ENCODE results near the gene ZPLD1.

Gene ZPLD1

GRCh38 chr3:102400142-102400541 is 34.7 kb upstream of the ZPLD1 start:
- TF ChIP-seq CTCF (IDR thresholded peaks at IDR 0.05; ENCODE audit: control insufficient read depth, extremely low read depth, insufficient read depth) = no peak
- H3K4me3 ChIP-seq (ENCODE audit: low read depth, low read length) = no peak overlapping the region
- DNase-seq (ENCODE audit: low read depth) = no peak

DNA sequence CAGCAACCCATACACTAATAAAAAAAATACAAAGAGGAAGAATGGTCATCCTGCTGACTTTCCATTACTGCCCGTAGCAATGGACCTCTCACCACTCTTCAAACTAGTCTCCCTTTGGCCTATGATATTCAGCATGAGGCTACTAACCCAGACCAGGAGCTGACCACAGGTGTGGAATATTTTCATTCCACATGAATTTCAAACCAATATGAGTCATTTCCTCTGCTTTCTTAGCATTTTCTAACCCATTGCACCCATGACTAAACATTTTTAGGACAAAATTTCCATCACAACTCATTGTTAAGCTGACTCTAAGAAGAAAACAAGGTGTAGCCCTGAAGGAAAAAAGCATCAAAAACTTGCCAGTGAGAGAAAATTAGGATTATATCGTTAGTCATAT is 34.0 kb upstream of the ZPLD1 start:
- H3K4me3 ChIP-seq (ENCODE audit: low read depth, low read length) = no peak overlapping the region
- DNase-seq (ENCODE audit: low read depth) = no peak
- TF ChIP-seq CTCF (IDR thresholded peaks at IDR 0.05; ENCODE audit: control insufficient read depth, extremely low read depth, insufficient read depth) = no peak

DNA sequence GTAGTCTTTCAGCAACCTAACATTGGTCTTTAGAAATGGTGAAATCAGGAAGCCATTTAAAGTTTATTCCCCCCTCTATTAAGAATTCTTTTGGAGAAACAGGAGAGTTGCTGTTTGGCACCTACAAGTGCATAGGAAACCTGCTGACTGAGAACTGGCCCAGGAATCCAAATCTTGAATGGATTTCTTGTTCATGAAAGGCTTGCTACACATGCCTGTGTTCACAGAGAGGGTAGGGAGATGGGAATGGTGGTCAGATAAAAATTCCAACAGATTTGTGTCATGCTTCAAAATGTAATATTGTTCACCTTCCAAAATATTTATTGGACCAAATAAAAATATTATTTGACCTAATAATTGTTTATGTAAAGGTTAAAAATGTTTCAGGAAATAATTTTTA is 24.2 kb upstream of the ZPLD1 start:
- TF ChIP-seq CTCF (IDR thresholded peaks at IDR 0.05; ENCODE audit: control insufficient read depth, extremely low read depth, insufficient read depth) = no peak
- DNase-seq (ENCODE audit: low read depth) = no peak
- H3K4me3 ChIP-seq (ENCODE audit: low read depth, low read length) = no peak overlapping the region

DNA sequence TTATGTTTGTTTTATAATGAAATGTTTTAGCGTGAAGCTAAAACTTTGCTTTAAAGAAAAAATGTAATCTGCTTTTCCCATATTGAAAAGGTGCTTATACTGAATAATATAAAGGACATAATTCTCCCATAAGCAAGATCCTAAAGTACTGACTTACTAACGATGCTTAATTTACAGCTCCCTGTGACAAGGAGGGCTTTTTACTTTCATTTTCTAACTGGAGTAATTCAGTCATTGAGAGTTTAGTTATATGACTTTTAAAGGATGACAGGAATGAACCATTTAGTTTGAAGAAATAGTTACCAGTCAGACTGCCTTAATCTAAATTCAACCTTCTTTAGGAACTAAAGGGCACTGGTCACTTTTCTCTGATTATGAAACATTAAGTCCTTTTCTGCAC is 19.3 kb upstream of the ZPLD1 start:
- TF ChIP-seq CTCF (IDR thresholded peaks at IDR 0.05; ENCODE audit: control insufficient read depth, extremely low read depth, insufficient read depth) = no peak
- H3K4me3 ChIP-seq (ENCODE audit: low read depth, low read length) = no peak overlapping the region
- DNase-seq (ENCODE audit: low read depth) = no peak

- no peak for TF ChIP-seq CTCF (IDR thresholded peaks at IDR 0.05; ENCODE audit: control insufficient read depth, extremely low read depth, insufficient read depth)
- DNase-seq (ENCODE audit: low read depth) = no peak
- no peak overlapping the region for H3K4me3 ChIP-seq (ENCODE audit: low read depth, low read length)
These were observed 15.0 kb upstream of the ZPLD1 start for GRCh38 chr3:102419786-102420185.

GRCh38 chr3:102441832-102442231 is 7.0 kb downstream of the ZPLD1 start:
- TF ChIP-seq CTCF (IDR thresholded peaks at IDR 0.05; ENCODE audit: control insufficient read depth, extremely low read depth, insufficient read depth) = no peak
- no peak for DNase-seq (ENCODE audit: low read depth)

DNA sequence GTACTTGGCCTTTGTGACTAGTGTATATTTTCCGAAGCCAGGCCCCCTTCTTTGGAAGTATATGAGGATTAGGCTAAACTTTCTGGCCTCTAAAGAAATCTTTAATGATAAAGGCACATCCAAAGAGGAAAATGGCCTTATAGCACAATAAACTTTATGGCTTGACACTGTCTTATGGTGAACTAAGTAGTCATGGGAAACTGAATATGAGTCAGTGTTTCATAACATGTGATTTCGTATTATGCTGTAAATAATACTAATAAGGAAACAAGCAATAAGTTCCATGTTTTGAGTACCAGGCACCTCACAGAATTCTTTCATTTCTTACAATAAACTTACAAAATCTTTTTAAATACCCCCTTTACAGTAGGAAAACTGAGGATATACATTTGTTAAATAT is 8.2 kb downstream of the ZPLD1 start:
- no peak for TF ChIP-seq CTCF (IDR thresholded peaks at IDR 0.05; ENCODE audit: control insufficient read depth, extremely low read depth, insufficient read depth)
- no peak overlapping the region for H3K4me3 ChIP-seq (ENCODE audit: low read depth, low read length)
- no peak for DNase-seq (ENCODE audit: low read depth)

More at GRCh38 chr3:102441832-102442231, 7.0 kb downstream of the ZPLD1 start:
- no peak overlapping the region for H3K4me3 ChIP-seq (ENCODE audit: low read depth, low read length)
